Muscle of arm (tissue), 12 donors: ENCODE measurements around the gene NFIC. TPM values are rescaled to one million over a fixed set of nuclear protein-coding genes. Genes with fewer than 3 reads are reported as not detected.
A peak's percentile ranks its signal among the peaks of the same experiment; 100 is the strongest.
"Not testable (repeated sequence)": the region's sequence is repeated elsewhere in the genome, so short reads cannot be mapped to it uniquely, and the experiment has no call there.

ENCODE experiments used
- DNase-seq: peaks from one replicate; pipeline ENCODE4 v3.0.0-alpha.2; 2013
- polyA plus RNA-seq, 12 donors: library from polyadenylated mRNA; unstranded; fragments of 120-200 nt; gene quantifications; one replicate each; pipeline ENCODE4 v1.2.1, GENCODE V29; 2013; ENCODE audit not compliant: insufficient read length in 12 of 12

The NFIC gene
- polyA plus RNA-seq, 12 donors: 30.9 to 375 (median 38.9) TPM

GRCh38 chr19:3412066-3412465 is 45.7 kb downstream of the NFIC start:
- DNase-seq: no peak

GRCh38 chr19:3413796-3414327 is 47.5 kb downstream of the NFIC start:
- DNase-seq: no peak

DNA sequence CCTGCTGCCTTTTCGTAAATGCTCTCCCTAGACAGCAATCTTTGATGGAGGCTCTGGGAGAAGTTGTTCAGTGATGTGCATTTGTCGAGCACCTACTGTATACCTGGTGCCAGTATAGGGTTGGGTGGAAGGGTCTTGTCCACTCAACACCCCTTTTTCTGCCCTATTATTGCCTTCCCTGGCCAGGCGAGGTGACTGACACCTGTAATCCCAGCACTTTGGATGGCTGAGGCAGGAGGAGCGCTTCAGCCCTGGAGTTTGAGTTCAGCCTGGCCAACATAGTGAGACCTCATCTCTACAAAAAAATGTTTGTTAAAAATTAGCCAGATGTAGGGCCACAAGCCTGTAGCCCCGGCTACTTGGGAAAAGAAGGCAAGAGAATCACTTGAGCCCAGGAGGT is 49.3 kb downstream of the NFIC start:
- no peak for DNase-seq

- DNase-seq: no peak
Observed at GRCh38 chr19:3420244-3420755, 53.9 kb downstream of the NFIC start.

- DNase-seq: no peak
Observed at GRCh38 chr19:3420909-3421619, 54.7 kb downstream of the NFIC start.

GRCh38 chr19:3421656-3422055 is 55.3 kb downstream of the NFIC start:
- DNase-seq: not testable (repeated sequence)

- DNase-seq: no peak
Observed at GRCh38 chr19:3423183-3423829, 56.9 kb downstream of the NFIC start.

GRCh38 chr19:3426433-3426832 is 60.0 kb downstream of the NFIC start:
- no peak for DNase-seq

DNA sequence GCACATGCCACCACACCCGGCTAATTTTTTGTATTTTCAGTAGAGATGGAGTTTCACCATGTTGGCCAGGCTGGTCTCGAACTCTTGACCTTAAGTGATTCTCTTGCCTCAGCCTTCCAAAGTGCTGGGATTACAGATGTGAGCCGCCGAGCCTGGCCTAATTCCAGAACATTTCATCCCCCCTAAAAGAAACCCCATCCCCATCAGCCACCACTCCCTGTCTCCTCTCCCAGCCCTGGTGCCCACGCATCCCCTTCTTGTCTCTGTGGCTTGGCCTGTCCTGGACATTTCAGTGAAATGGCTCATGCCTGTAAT is 63.9 kb downstream of the NFIC start:
- not testable (repeated sequence) for DNase-seq

DNA sequence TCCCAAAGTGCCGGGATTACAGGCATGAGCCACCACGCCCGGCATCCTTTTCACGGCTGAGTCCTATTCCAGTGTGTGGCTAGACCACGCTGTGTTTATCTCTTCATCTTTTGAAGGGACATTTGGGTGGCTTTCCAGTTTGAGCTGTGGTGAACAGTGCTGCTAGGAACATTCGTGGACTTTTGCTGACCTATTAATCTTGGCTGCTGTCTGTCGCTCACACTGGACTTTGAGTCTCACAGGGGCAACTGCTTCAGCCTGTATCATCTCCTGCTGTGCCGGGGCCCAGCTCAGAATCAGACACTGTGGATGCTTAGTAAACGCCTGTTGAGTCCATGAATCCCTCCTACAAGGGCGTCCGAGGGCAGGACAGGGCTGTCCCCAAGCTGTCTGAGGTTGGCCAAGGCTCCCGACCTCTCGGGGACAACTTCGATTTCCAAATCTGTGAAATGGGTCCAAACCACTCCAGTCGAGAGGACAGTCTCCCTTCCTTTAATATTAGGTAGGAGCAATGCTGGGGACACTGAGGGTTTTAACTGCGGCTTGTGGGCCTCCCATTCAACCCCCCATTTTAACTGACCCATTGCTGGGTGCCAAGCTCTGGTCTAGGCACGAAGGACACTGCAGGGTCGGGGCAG is 65.5 kb downstream of the NFIC start:
- DNase-seq: no peak

- no peak for DNase-seq
Observed at GRCh38 chr19:3433313-3433712, 66.9 kb downstream of the NFIC start.

DNA sequence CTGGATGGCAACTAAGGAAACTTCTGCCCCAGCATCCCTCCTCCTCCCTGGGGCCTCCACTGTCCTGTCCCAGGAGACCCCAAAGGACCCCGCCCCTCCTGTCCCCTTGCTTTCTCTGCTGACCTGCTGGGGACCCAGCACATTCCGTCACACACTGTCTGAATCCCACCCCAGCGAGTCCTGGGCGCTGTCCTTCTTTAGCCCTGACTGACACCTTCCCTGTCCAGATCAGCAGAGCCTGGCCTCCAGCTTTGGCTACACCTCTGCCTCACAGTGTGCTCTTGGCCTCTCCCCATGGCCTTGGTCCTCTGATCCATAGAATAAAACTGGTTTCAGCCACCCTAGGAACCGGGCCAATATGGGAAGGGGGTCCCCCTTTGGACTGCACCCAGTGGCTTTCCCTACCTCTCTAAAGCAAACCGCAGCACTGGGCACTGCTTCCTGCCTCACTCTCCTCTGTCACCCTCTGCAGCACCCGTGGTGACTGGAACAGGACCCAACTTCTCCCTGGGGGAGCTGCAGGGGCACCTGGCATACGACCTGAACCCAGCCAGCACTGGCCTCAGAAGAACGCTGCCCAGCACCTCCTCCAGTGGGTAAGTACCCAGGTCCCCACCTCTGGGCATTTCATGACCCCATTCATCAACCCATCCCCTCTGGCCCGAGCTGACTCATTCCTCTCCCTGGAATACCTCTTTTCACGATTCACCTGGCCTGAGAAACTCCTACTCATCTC is 67.6 kb downstream of the NFIC start:
- DNase-seq: no peak

GRCh38 chr19:3434630-3435553 is 68.5 kb downstream of the NFIC start:
- DNase-seq: peak; percentile 93

GRCh38 chr19:3440082-3440481 is 73.7 kb downstream of the NFIC start:
- DNase-seq: no peak

DNA sequence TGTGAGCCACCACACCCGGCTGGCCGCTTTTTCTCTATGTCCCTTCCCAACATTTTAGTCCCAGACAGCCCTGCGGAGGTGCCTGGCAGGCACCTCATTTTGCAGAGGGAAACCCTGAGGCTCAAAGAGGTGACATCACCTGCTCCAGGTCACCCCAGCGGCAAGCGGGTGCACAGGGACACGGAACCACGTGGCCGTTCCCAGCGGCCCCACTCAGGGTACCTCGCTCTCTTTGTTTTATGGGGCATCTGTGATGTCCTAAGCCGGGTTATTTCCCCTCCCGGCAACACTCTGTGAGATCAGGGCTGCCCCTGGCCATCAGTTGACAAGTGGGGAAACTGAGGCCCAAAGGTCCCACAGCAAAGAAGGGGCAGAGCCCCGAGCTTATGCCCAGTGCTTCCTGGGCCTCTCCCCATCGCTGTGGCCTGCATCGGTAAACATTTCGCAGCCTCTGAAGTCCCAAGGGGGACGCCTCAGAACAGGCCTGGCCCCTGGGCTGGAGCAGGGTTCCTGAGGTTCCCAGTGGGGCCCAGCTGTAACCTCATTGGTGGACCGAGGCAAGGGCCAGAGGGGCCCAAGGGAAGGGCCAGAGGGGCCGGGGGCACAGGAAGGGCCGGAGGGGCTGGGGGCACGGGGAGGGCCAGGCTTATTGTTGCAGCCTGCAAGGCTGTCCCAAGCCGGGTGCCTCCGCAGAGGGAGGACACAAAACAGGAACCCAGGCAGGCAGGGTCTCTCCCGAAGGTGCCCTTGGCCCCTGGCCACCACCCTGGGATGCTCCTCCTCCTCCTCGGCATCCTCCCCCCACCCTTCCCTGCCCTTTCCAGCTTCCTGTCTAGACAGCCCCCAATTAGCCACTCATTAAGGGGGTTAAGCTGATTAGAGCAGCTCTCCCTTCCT is 75.0 kb downstream of the NFIC start:
- no peak for DNase-seq

- no peak for DNase-seq
Observed at GRCh38 chr19:3441986-3442329, 75.6 kb downstream of the NFIC start.

DNA sequence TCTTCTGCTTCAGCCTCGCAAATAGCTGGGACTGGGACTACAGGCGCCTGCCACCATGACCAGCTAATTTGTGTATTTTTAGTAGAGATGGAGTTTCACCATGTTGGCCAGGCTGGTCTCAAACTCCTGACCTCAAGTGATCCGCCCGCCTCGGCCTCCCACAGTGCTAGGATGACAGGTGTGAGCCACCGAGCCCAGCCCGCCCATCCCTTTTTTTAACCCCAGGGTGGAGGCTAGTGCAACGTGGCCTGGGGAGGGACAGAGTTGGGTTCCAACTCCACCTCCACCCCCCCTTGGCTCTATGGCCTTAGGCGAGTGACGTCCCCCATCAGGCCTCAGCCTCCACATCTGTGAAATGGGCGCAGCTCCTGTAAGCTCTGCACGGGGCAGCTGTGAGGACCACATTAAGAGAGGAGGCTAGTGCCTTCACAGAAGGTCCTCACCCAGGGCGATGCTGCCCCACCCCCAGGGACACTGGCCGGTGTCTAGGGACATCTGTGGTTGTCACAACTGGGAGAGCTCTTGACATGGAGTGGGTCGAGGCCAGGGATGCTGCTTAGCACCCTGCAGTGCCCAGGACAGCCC is 76.2 kb downstream of the NFIC start:
- DNase-seq: no peak

GRCh38 chr19:3443840-3444694 is 77.7 kb downstream of the NFIC start:
- peak; percentile 58 for DNase-seq
